Stimulated activated CD8-positive, alpha-beta memory T cell treated with anti-CD3 and anti-CD28 coated beads, Interleukin-4, amount 100 ng/mL, for 48 hours (primary cell): ENCODE measurements around the gene COL27A1.
A peak's percentile ranks its signal among the peaks of the same experiment; 100 is the strongest.

ENCODE experiments used
- DNase-seq: peaks from one replicate; pipeline ENCODE4 v3.0.0-alpha.2; 2020

COL27A1 gene

DNA sequence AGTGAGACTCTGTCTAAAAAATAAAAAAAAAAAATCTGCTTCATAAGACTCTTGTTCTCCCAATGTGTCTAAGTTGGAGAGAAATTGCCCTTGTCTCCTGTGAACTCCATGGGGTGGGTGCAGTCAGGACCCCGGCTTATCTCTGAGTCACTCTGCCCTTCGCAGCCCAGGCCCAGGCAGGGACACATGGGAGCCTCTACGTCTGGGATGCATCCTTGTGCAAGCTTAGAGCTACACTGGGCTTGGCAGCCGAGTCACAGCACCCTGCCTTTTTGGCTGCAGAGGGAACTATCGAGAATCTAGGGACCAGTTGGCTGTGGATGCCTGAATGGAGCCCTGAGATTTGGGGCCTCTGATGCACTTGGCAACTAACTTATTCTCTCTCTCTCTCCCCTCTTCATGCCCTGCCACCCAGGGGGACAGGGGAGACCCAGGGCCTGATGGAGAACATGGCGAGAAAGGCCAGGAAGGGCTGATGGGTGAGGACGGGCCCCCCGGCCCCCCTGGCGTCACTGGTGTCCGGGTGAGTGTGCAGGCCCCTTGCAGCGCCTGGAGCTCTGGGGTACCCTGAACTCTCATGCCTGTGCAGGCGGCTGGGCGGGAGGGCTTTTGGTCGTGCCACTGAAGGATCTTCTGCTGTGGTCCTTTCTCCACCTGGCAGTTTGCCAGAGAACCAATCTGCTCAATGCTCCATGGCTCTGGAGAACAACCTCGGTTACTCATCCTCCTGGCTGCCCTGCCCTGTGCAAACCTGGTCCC is 120.1 kb downstream of the COL27A1 start:
- no peak for DNase-seq

DNA sequence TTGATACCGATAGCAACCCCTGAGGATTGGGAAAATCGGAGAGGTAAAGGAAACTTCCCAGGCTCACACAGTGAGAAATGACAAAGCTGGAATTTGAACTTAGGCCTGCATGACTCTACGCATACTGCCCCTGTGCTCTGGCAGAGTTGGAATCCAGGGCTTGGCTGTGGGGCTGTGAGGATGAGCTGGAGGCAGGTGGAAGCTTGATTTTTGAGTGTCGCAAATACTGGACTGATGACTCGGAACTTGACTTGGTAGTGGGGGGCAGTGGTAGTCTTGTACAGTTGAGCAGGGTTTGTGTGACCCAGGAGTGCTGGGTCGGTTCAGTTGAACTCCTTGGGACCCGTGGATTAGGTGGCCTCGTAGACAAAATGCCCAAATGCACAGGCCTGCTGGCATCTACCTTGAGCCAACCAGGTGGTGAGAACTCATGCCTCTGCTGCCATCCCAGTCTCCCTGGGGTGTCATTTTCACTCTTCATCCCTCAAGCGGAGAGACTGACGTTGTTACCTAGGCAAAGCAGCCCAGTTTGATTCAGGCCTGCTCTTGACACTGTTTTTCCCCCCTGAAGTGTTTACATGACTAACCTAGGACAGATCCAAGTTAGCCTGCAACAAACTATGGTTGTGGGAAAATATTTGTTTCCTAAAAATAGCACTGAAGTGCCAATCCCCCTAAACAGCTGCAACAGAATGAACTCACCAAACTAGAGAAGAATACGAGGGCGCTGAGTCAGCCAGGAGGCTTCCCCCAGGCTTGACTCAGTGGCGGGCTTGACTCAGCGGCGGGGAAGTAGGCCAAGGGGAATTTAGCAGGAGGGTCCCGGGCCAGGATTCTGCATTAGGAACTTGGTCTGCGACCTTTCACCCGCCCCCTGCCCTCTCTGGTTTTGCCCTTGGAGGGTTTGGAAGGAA is 121.8 kb downstream of the COL27A1 start:
- no peak for DNase-seq

DNA sequence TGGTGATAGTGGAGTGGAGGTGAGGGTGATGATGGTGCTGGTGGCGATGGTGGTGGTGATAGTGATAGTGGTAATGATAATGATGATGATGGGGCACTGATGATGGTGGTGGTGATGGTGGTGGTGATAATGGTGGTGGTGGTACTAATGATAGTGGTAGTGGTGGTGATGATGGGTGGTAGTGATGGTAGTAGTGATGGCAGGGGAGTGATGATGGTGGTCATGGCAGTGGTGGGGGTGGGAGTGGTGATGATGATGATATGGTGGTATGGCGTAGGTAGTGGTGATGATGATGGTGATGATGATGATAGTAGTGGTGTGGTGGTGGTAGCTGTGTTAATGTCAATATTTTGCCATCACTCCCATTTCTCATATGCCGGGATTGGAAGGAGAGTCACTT is 123.0 kb downstream of the COL27A1 start:
- DNase-seq, result no peak

DNA sequence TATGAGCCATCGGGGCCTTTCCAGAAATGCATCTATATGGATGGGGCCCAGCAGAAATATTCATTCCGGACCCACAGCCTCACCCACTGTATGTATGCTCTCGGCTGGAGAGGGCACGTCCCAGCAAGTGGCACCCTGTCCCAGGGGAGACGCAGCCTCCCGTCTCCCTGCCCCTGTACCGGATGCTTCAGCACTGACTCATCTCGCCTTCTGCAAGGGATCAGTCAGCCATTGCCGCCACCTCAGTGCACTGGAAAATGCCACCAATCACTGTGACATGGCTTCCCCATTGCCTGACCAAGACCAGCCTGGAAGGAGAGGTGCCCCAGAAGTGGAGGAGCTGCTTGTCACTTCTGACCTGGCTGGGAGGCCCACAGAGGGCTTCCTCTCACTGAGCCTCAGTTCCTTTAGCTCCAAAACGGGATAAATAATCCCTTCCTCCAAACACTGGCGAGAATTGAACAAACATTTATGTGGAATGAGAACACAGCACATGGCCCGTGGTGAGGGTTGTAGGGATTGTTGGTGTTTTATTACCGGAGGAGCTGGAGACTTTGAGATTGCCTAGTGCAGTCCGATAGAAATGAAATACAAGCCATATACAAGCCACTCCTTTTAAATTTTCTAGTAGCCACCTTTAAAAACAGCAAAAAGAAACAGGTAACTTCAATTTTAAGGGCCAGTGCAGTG is 123.7 kb downstream of the COL27A1 start:
- no peak for DNase-seq

DNA sequence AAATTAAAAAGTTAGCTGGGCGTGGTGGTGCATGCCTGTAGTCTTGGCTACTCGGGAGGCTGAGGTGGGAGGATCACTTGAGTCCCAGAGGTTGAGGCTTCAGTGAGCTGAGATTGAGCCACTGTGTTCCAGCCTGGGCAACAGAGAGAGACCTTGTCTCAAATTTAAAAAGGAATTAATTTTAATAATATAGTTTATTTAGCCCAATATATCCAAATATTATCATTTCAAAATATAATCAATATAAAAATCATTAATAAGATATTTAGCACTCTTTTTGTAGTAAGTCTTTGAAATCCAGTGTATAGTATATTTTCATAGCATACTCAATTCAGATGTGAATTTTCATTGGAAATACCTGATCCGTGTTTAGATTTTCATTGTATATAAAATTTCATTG is 124.4 kb downstream of the COL27A1 start:
- no peak for DNase-seq

DNA sequence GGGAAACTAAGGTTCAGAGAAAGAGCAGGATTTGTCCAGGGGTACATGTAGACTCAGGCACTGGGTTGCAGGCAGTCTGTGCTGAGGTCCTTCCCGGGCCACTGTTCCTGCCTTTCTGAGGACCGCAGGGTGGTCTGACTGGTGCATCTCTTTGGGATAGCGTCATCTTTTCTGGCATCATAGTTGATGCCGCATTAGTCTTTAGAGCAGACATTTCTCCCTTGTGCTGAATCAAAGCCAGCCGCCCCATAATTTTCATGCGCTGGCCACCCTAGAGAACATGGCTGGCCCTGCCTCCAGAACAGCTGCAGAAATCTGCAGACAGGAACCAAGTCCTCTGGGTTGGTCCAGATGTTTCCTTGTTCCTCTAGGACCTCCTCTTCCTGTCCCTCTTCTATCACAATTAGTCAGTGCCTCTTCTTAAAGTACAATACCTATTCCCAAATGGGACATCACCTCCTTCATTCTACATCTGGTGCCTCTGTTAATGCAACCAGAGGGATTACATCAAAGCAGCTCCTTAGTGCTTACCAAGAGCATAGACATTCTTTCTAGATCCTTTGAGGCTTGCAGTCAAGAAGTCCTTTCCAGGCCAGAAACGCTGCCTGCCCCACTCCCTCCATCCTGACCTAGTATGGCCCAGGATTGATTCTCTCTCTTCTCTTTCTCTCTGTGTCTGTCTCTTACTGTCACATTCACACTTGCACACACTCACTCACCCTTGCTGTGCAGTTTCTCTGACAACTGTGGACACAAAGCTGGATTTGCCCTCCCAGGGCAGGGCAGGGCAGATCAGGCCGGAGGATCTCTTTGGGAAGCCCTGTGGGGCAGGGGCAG is 125.5 kb downstream of the COL27A1 start:
- DNase-seq, result no peak

DNA sequence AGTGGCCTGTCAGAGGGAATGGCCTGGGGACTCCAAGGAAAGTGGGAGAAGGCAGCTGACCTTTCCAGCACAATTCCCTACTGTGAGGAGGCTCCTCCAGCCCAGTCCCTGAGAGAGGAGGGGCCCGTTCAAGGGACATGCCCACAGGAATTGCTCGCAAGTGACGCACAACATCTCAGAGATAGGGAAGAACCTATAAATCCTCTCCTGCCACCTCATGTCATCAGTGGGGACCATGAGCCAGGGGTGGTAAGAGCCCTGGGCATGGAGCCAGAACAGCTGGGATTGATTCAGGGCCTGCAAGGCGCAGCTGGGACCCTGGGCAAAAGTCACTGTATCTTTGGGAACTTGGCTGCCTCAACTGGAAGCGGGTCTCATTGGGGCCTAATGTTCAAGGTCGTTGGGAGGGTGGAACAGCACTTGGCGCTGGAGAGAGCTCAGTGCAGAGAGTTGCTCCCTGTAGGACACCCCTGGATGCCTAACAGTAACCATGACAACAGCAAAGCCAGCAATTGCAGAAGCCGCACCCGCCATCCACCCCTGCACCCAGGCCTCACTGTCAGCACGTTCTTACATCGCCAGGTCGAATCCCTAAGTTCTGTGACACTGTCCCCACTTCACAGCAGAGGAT is 126.3 kb downstream of the COL27A1 start:
- no peak for DNase-seq

DNA sequence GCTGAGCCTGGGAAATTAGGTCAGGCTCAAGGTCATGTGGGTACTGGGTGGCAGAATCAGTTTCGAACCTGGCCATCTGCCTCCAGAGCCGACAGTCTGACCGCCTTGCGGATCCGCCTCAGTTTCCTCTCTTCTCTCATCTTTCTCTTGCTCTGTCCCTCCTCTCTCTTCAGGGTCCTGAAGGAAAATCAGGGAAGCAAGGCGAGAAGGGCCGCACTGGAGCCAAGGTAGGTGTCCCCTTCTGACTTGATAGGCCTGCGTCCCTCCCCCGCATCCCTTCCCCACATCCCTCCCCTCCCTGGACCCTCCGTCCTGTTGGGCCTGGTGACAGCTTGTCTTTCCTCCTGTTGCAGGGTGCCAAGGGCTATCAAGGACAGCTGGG is 126.8 kb downstream of the COL27A1 start:
- DNase-seq, result no peak

DNA sequence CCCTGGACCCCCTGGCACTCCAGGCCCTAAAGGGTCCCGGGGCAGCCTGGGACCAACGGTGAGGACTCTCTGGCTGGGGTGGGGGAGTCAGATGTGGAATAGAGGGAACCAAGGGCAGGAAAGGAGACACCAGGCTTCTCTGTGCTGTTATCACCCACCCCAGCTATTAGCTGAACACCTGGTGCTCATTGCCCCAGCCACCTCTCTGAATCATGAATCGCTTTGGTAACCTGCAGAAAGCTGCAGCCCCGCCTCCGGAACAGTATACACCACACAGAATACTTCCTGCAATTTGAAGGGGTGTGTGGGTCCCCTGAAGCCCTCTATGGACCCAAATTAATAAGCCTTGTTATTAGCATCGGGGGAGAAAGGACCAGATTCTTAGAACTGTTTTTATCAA is 127.2 kb downstream of the COL27A1 start:
- DNase-seq, result no peak

DNA sequence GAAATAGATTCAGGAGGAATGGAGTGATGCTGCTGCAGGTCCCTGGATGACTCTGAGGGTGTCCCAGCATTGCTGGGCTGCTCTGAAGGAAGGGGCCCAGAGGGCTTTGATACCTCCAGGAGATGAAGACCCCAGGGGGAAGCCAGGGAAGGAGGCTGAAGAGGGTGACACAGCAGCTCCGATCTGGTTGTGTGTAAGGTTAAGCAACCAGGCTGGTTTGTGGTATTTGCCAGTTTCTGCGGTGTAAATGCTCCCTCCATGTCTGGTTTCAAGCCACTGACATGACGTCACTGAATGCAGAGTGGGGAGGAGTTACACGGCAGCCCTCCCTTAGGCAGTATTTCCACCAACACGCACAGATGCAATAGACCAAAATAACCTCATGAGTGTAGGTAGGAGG is 127.6 kb downstream of the COL27A1 start:
- peak; percentile 43 for DNase-seq

DNA sequence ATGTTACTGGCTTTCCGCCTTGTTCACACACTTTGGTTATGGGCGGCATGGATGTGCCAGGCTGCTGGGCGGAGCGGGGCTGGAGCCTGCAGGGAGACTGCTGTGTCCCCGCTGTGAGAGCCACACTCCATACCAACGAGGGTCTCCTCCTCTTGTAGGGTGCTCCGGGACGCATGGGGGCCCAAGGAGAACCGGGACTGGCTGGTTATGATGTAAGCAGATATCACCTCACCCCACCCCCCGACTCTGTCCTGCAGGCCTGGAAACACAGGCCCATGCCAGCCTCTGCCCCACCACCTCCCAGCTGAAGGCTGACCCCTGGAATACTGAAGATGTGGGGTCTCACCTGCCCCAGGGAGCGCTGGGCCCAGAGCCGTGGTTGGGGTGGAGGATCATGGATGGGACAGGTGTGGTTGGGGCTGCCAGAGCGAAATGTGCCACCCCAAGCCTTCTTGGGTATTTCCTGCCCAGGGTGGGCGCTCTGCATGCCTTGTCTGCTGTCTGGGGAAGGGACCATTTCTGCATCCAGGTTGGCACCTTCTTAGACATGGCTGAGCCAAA is 128.3 kb downstream of the COL27A1 start:
- DNase-seq, result no peak

DNA sequence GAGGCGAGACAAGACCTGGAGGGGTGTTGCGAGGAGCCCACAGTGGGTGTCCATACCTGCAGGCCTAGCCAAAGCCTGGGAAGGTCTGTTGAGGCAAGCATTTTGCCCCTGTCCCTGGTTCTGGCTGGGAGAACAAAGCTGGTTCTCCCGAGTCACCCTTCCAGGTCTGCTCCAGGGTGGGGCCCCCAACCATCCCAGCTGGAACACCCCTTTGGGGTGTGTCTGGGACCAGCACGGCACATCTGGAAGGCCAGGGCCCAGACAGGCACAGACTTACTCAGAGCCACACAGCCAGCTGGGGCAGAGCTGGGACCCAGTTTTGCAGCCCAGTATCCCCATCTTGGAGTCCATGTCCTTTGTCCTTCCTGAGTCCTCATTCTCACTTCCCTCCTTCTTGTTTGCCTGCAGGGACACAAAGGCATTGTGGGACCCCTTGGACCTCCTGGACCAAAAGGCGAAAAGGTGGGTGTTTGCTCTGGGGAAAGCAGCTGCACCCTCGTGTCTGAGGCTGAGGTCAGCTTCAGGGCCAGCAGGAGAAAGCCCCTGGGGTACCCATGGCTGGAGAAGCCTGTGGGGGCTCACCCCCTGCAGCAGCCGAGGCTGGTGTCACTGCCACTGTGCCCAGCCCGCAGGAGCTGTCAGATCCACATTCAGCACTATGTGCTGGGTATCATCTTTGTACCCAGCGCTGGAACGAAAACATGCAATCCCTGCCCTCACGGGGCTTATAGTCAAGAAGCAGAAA is 129.2 kb downstream of the COL27A1 start:
- DNase-seq, result no peak

DNA sequence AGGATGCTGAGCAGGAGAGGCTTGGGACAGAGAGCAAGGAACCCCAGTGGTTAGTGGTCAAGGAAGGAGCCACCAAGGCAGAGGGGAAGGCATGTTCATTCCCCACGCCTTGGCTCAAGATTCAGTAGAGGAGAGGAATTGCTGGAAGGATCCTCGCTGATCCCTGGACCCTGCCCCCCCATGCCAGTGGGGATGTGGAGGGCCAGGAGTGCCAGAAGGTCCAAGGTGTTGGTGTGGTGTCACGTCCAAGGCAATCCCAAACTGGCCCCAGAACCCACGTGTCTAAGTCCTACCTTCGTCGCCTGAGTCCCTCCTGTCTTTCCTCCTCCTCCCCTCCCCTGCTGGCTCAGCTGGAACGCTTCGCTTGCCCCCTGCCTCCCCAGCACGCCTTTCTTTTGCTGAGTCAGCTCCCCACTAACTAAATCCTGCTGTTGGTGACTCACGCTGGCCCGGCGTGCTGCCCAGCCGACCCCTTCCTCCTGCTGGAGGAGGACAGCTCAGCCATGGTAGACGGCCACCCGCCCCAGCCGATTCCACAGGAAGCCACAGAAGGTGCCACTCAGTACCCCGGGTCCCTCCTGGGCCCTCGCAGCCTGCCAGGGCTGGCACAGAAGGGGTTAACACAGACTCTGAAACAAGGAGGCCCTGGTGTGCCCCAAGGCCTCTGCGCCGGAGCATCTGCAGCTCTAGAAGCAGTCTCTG is 130.0 kb downstream of the COL27A1 start:
- no peak for DNase-seq

DNA sequence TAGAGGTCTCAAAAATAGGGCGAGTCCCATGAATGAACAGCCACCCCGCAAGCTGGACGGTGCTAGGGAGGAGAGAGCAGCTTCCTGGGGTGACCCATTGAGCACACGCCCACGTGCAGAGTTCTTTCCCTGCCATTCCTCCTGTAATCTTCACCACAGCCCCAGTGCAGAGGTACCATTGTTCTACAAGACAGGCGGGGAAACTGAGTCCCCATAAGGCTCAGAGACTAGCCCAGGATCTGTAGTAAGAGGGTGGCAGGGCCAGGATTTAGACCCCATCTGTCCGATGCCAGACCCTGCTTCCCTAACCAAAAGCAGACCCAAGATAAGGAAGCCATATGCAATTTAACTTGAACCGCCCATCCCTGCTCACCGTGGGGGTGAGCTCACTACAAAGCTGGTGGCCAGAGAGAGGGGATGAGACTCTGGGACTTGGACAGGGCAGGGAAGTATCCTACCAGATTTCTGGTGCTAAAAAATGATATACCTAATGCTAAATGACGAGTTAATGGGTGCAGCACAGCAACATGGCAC is 130.9 kb downstream of the COL27A1 start:
- DNase-seq, result no peak

DNA sequence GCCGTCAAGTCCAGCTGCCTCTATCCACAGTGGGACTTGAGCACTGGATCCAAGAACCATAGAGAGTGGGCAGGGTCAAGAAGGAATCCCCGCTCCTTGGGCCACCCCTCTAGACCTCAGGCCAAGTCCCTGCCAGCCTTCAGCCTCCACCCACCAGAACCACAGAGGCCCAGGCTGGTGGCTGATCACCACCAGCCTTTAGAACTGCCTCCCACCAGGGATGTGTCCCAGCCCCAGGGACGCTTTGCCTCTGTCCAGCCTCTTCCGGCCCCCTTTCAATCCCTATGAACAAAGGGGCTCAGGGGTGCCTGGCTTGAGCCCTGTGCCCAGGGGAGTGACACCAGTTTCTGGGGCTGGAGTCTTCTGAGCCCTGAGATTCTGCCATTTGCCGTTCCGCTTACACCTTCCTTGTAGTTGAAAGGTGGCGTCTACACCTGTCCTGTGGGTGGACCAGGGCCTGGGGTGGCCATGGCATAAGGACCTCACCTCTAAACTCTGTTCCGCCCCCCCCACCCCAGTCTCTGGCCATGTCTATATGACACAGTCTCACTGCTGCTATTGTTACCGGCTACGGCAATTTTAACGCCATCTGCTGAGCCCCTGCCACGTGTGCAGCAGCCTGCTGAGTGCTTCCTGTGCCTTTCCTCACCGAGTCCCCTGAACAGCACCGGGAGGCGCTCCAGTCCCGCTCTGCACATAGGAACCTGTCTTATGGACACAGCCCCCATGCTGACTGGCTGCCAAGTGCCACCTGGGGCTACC is 131.8 kb downstream of the COL27A1 start:
- DNase-seq, result no peak

DNA sequence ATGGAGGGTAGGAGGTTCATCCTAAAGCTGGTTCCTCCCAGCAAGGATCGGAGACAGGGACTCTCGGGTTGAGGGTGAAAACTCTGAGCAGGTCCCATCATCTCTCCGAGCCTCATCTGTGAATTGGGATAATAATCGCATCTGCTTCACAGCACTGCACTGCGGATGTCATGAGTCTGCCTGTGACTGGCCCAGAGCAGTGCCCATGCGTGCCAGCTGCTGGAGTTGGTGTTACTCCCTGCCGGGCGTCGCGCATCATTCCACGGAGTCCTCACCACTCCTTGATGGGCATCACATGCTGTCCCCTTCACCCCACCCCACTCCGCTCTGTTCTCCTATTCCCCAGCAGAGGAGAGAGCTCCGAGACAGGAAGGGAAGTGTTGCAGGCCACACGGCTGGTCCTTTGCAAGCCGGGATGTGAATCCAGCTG is 132.4 kb downstream of the COL27A1 start:
- DNase-seq, result no peak

DNA sequence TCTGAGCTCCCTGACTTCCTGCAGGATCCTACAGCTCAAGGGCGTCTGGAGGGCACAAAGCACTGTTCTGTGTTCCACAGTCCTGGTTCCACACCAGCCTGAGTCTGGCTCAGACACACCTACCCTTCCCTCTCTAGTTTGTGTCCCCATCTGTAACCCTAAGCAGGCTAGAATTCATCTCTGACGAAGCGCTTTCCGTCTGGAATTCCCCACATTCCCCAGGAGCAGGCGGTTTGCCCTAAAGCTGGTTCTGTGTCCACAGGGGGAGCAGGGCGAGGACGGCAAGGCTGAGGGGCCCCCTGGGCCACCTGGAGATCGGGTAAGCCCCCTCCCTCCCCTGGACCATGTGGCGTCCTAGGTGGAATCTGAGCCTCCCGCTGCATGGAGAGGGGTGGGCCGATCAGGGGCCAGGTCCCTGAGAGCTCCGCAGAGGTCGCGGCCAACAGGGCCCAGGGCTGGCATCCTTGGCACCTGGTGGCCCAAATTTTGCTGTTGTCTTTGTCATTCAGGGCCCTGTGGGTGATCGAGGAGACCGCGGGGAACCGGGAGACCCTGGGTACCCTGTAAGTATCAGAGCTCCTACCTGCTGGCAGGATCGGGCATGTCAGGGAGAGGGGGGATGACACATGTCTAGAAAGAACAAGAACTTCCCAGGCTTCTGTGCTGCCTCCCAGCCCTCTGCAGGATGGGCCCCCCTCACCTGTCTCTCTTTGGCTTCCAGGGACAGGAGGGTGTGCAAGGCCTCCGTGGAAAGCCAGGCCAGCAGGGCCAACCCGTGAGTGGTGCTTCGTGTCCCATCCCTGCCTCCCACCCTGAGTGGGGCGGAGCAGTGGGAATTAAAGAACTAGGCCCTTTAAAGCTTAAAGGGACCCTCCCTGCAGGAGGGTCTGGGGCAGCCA is 133.1 kb downstream of the COL27A1 start:
- DNase-seq, result peak; percentile 8

DNA sequence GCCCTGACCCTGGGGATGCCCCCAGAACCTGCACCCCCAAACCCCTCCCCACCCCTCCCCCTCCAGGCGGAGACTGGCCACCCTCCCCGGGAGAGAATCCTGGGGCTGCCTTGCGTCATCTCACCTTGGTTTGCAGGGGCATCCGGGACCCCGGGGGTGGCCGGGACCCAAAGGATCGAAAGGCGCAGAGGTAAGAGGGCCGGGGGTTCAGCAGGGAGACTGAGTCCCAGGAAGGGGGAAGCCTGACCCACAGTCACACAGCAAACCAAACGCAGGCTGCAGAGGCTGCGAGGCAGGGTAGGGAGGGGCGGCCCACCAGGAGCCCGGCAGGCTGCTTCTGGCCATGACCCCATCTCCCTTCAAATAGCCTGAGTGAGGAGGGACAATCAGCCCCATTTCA is 133.8 kb downstream of the COL27A1 start:
- peak; percentile 13 for DNase-seq
